HG02840 (cell line): ENCODE data around the gene DBH.
"Not testable (repeated sequence)": the region's sequence is repeated elsewhere in the genome, so short reads cannot be mapped to it uniquely, and the experiment has no call there.

Experiments
- ATAC-seq: cut with Tn5 transposase; IDR thresholded peaks from one replicate; pipeline ENCODE4 v1.9.1; 2021; ENCODE audit warnings: mild to moderate bottlenecking, moderate library complexity, moderate number of reproducible peaks; ENCODE audit not compliant: unreplicated experiment, low FRiP score

Gene DBH

DNA sequence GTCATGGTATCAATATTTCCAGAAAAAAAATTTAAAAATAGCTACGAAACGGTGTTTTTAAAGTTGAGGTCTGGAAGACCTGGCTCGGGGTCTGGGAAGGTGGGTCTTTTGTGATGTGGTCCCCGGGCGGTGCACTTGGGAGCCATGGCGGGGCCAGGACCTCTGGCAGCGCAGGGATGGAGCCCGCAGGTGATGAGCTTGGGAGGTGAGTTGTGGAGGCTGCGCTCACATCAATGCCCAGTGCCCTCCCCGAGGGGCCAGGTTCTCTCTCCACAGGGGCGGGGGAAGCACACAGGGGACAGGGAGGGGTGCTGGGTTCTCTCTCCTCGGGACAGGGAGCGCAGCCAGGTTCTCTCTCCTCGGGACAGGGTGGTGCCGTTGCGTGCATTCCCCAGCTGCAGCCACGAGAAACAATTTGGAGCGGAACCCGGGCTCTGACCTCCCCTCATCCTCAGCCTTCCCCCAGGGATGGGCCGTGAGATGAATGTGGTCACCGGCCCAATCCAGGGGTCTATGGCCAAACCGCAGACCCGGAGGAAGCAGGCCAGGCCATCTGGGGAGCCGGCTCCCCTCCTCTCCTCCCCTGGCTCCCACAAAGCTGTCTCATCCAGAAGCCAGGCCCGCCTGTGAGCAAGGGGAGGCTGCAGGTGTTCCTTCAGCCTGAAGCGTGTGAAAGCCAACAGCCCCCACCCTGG is 25.8 kb downstream of the DBH start:
- no peak for ATAC-seq

DNA sequence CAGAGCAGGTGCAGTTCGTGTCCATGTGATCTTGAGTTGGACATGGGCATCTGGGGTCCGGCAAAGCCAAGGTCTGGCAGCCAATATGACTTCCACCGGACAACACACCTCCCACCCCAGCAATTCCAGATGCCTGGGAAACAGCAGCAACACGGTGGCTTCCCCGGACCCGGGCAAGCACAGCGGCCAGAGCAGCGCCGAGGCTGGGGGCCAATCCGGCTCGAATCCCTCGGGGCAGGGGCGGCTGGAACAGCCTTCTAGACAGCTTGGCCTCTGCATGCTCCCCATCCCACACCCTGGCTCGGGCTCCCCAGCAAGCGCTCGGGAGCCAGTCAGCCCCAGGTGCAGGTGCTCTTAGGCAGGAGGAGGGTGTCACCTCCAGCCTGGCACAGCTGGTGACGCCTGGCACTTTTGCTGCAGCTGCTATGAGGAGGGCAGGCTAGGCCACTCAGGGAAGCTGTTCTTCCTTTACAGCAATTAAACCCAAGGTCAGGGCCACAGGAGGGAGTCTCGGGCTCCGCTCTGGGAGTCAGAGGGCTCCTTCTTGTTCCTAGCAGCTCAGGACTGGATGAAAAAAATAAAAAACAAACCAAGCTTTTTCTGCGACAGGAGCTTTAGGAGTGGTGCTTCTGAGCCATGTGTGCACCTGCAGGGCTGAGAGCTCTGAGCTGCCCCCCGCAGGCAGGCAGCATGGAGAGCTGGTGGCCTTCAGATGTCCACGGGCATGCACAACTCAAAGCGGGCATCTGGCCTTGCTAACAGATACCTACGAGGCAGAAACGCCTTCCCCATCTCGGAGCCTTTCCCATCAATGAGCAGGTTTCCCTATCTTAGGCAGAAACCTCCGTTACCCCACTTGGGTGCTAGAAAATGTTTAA is 28.2 kb downstream of the DBH start:
- ATAC-seq, result no peak

DNA sequence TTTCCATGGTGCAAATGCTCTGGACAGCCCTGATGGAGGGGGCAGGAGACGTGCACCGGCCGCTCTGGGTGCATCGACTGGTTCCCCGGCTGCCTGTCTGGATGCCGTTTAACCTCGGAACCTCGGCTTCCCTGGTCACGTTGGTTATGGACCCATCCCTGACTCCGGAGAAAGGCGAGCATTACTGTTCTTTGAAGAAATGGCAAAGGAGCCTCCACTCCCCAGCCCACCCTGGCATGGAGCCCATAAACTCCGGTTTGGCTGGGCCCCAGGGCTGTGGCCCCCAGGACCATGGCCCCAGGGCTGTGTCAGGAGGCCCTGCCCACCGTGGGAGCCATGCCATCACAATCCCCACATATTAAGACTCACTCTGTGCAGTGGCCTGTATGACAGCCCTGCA is 28.9 kb downstream of the DBH start:
- ATAC-seq, result no peak

DNA sequence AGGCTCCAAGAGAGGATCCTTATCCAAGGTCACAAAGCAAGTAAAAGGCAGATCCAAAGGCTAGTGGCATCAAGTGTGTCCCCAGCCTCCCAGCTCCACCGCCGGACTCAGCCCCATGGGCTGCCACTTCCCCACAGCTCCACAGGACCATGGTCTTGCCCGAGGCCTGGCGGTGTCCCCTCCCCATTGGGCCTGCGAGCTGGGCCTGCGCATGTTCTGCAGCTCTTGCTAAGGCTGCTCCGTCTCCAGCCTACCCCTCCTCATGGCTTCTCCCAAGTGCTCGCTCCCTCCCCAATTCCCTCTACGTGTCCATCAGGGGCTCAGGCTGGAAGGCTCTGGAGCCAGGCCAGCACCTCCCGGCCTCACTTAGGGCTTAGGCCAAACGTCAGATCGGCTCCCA is 29.4 kb downstream of the DBH start:
- no peak for ATAC-seq

DNA sequence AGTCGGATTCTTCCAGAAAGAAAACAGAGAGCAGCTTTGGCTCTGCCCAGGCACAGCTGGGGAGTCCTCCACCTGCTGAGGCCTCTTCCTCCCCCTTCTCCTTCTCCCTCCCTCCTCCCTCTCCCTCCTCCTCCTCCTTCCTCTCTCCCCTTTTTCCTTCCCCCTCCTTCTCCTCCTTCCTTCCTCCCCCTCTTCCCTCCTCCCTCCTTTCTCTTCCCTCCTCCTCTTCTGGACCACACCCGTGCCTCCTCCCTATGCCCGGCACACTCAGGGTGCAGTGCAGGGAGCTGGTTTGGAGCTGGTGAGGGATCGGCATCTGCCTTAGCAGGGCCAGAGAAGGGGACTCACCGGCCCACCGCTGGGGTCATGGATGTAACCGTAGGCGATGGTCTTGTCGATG is 30.2 kb downstream of the DBH start:
- no peak for ATAC-seq

DNA sequence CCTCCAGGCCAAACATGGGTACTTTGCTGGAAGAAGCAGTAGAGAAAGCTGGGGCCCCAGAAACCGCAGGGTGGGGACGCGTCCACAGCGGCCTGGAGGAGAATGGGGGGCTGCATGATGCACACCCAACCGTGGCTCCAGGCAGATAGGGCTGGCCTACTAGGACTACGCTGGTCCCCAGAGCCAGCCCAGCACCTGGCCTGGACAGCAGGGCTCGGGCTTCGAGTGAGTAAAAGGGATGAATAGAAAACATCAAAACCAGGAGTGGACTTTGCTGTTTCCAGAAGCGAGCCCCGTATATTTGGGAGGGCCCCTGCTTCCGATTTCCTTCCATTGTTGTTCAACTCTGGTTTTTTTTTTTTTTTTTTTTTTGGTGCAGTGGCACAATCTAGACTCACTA is 30.7 kb downstream of the DBH start:
- ATAC-seq, result no peak

DNA sequence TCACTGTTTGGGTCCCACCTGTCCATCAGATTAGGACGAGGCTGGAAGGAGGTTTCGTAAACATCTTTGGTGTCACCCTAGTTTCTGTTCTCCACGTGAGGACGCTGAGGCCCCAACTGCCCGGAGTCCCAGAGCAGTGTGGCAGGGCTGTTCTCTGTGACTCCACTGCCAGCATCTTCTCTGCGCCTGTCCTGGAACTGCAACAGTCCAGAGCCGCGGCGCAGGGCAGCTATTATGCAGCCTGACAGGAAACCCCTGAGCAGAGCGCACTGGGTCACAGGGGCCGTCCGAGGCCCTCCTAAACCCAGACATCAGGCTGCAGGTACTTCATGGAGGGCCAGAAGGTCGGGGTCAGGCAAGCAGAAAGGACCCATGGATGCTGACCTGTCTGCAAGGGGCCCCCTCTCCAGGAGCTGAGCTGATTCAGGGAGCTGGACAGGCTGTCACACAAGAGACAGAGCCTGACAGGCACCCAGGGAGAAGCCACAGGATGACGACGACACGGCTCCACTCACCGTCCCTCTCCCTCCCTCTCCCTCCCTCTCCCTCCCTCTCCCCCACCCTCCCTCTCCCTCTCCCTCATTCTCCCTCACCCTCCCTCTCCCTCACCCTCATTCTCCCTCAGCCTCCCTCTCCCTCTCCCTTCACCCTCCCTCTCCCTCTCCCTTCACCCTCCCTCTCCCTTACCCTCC is 31.7 kb downstream of the DBH start:
- ATAC-seq, result no peak

DNA sequence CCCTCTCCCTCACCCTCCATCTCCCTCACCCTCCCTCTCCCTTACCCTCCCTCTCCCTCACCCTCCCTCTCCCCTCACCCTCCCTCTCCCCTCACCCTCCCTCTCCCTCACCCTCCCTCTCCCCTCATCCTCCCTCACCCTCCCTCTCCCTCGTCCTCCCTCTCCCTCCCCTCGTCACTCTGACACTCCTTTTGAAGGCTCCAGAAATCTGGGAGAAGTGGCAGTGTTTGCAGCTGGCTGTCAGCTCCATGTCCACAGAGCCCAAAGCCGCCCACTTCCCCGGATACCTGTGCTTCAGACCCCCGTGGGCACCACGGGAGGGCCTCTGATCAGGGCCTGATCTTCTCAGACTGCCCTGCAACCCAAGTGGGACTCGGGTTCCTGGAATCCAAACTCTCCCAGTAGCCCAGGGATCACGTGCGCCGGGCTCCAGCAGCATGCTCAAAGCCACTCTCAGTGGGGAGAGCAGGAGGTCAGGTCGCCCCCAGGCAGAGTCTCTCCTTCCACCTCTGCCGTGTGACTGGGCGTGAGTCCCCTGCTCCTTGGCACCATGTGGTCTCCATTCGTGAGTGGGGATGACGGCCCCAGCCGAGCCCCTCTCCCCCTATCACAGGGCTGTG is 33.1 kb downstream of the DBH start:
- no peak for ATAC-seq

DNA sequence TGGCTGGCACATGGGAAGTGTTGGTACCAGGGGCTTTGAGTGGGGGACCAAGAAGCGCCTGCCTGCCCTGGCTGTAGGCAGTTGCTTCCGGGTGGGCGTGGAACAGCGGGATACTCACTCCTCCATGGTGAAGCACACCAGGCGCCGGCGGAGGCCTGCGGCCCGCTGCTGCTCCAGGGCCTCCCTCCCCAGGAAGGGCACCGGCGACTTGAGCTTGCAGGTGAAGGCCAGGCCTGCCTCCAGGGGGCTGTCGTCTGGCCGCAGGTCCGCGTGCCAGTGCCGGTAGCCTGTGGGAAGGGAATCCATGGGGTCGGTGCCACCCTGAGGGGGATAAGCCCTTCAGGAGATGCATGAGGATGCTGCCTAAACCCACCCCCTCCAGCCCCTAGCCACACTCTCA is 34.3 kb downstream of the DBH start:
- ATAC-seq, result no peak

DNA sequence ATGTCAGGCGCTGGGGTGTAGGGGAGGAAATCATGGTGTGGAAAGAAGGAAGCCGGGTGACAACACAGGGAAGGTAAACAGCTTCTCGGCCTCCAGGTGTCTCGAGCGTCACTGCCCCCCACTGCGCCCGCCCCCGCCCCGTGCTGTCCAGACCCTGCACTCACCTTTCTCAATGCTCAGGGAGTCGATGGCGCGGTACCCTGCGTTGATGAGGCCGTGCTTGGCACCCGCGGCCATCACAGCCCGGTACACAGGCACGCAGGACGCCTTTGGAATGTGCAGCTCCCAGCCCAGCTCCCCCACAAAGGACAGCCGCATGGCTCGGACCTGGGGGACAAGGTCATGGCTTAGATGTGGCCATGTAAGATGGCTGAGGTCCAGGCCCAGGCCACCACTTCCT is 35.2 kb downstream of the DBH start:
- no peak for ATAC-seq

DNA sequence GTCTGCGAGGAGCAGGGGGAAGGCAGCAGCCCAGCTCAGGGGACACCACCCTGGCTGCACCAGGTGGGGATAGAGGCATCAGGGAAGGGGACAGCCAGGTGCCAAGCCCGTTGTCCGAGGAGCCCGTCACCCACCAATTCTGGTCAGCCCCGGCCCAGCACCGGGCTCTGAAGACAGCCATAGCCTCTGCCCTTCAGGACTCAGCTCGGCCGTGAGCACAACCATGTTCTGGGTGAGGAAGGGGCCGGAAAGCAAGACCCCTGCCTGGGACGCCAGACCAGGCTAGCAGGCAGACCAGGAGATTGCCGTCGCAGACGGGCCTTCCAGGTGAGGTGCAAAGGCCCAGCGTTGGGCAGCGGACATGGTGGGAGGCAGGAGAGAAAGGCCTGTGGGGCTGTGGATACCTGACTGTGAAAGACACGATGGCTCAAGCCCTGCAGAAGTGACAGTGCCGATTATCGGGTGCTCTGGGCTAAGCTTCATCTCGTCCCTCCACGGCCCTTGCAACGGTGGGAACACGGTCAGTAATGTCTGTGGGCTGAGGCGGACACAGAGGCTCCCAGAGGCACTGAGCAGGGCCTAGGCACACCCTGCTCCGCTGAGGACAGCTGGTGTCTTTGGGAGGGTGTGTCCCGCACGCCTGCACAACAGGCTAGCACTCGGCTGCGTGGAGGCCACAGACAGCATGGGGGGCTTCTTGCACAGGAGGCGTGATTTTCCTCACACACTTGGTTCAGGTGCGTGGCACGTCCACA is 36.5 kb downstream of the DBH start:
- ATAC-seq, result no peak

DNA sequence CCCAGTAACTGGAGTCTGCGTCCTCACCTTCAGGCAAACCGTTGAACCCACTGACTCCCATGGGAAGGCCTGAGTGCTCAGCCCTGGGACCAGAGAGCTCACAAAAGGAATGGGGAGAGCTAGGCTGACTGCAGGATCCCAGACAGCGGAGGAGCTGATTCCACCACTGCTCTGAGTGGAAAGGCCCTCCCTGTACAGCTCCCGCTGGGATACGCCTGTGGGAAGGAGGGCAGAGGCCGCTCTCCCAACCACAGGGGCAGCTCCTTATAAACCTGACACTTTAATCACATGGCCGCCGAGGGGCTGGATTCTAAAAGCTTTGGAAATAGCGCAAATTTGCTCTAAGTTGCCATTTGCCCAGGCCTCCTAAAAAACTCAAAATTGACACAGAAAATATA is 37.1 kb downstream of the DBH start:
- no peak for ATAC-seq

DNA sequence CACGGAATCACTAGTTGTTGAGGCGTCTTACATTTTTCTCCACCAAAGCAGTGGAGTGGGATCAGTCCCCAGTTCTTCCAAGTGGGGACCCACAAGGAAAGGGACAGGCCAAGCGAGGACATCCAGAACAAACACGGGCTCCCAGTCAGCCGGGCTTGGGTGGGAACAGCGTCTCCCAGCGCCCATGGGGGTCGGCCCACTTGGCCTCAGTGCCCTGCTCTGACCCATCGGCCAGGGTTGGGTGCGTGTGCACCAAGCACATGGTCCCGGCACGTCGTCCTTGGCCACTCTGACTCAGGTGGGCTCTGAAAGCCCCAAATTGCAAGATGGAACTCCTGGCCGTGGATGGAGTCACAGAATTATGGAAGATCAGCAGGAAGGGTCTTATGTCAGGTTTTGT is 37.9 kb downstream of the DBH start:
- no peak for ATAC-seq

DNA sequence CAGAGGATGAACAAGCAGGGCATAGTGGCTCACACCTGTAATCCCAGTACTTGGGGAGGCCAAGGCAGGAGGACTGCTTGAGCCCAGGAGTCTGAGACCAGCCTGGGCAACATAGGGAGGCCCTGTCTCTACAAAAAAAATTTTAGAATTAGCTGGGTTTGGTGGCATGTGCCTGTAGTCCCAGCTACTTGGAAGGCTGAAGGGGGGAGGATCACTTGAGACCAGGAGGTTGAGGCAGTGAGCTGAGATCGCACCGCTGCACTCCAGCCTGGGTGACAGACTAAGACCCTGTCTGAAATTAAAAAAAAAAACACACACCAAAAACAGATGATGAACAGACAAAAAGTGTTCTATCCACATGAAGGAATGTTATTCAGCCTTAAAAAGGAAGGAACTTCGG is 39.6 kb downstream of the DBH start:
- ATAC-seq, result not testable (repeated sequence)

DNA sequence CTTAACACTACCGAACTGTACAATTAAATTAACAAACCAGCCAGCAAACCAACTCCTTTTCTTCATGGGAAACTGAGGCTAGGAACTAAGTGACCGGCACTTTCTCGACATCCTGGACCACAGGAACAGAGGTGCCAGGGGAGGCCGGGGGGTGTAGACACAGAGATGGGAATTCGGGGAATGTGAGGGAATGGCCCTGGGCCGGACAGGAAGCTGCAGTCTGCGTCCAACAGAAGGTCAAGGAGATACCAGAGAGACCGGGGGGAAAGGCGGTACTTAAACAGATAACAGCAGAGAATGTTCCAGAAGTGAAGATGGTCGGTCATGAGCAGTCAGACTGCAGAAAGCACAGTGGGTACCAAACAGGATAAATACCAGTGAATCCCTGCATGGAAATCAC is 40.3 kb downstream of the DBH start:
- ATAC-seq, result no peak

DNA sequence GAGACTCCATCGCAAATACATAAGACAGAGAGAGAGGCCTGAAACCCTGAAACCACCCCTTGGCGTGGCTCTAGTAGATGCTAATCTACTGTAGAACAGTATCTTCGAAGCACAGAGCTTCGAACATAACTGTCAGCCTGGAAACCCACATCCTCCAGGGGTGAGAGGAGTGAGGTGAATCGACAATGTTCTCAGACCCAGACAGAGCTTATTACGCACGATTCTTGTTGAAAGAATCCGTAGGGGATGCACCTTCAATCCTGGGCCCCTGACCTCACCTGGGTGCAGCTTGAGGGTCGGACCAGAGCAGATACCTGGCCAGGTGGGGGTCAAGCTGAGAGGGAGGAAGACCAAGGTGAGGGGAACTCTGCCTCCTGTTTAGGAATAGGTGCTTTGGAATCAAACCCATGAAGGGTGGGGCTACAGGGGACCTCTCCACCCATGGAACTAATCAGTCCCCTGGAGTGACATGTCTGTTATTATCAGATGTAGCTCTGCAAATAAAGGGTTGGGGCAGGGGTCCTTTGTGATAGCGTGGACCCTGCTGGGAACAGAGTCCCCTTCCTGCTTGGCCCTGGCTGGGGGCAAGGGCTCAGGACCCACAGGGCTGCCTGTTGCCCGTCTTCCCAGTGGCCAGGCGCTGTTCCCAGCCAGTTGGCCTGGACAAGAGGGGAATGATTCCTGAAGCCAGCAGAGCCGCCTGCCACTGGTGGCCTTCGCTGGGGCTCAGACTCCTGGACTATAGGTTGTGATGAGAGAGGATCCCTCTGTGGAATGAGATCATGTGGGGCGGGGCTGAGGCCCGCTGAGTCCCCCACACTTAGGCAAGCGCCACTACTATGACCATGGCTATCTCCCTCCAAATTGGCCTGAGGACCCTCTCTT is 41.2 kb downstream of the DBH start:
- ATAC-seq, result no peak

DNA sequence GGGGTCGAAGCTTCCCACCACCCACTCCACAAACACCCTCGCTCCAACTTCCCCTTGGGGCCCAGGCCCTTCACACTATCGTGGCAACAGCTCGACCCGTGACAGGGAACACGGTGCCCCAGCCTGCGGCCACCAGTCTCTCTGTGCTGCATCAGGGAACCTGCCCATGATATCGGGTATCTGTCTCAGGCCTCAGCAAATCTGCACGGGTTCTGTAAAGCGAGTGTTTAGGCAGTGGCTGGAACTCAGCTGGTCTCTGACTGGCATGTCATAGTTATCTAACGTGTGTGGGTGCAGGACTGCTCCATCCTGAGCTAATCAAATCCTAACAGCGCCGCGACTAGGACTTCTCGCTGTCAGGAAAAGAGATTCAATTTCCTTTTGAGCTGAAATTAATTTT is 42.9 kb downstream of the DBH start:
- ATAC-seq, result no peak

DNA sequence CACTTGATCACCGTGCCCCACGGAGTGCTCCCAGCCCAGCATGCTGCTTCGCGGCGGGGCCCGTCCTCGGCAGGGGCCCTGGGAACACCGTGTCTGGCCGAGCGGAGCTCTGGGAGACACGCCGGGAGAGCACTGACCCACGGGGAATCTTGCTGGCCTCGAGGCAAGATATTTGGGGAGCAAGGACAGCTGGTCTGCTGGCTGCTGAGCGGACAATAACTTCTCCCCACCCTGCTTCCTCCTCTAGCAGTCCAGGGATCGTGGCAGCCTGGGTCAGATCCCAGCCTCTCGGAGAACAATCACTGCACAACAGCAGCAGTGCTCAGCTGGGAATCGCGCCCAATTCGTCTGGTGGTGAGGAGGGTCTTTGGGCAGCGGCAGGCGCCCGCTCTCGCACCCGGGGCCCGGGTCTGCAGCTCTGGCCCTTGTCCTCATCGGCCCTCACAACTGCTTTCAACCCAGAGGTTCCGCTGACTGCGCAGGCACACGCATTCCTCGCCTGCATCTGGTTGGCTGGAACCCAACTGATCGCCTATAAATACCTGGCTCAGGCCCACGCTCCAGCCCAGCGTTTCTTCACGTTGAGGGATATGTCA is 43.4 kb downstream of the DBH start:
- no peak for ATAC-seq
